GM12892 (cell line): ENCODE measurements around the gene HLA-G.

Source experiments
- POLR2A ChIP-seq: IDR thresholded peaks from 2 replicates; pipeline ENCODE4 v1.6.1; 2011; ENCODE audit warnings: low read depth, low read length, control low read depth
- POLR2AphosphoS5 ChIP-seq: IDR thresholded peaks from 2 replicates; pipeline ENCODE4 v1.6.1; 2011; ENCODE audit warnings: low read depth, low read length, control low read depth
- TAF1 ChIP-seq: IDR thresholded peaks from 2 replicates; pipeline ENCODE4 v1.6.1; 2011; ENCODE audit warnings: low read depth, mild to moderate bottlenecking, control low read depth, low read length, borderline replicate concordance

GRCh38 chr6:29841030-29841429 lies 13.4 kb downstream of the HLA-G start:
- no peak for TF ChIP-seq POLR2A
- TF ChIP-seq TAF1 = no peak
- TF ChIP-seq POLR2AphosphoS5 = no peak
